NK-92 treated with Interleukin-12 subunit alpha and Interleukin-12 subunit beta, amount 100 ng/mL, for 24 hours (cell line): Measurements from ENCODE around the gene OLIG1.

ENCODE experiments used
- DNase-seq: peaks from one replicate; lab custom pipeline; 2025; lab: John Stamatoyannopoulos, UW

Gene OLIG1

DNA sequence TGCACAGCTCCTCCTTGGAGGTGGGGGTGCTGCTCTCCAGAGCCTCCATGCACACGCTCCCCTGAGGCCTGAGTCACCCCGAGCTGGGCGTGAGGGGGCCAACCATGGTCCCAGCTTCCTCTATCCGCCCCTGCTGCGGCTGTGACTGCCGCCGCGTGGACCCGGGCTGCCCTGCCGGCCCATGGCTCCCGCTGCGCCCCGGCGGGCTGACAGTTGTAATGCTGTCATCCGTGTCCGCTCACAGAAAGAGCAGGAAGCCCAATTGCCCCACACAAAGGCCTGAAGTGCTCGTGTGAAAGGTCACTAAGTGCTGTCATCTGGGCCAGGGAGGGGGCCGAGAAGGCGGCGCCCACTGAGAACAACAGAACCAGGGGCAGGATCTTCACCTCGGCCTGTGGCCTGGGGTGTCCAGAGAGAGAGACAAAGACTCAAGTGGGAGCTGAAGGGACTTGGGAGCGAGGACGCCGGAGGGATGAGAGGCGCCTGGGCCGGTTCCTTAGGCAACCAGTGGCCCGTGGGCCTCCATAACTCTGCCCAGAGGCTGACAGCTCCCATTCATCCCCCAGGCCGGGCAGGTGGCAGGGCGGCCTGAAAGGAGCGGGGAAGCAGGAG, 31.5 kb downstream of the OLIG1 start:
- DNase-seq: no peak

DNA sequence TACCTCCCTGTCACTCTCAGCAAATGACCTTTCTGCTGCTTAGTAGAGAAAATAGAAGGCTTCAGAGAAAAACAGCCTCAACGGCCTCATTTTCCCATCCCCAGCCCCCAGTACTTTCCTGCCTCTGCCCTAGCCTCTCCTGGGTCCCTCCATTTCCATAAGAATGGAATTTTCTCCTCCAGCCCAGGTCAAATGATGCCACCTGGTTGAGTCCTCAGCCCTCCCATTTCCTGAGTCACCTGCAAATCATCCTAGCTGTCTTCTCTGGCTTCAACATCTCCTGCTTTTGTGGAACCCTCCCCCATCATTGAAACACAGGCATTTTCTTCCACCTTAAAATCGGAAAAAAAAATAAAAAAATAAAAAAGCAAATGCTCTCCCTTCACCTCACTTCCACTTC, 35.1 kb downstream of the OLIG1 start:
- no peak for DNase-seq

DNA sequence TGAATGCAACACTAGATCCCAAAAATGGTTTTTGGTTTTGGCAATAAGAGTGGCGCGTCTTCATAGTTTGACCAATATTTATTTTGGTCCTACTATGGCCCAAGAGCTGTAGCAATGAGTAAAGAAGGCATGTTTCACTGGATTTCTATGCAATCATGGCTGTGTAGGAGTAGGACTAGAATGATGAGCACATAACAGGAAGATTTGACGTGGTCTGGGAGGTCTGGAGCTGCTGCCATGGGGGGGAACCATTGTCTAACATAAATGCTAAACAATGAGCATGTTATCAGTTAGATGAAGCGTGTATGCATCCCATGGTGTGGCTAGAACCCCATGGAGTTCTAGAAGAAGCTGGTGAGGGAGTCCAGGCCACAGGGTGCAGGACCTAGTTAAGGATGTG, 38.3 kb downstream of the OLIG1 start:
- DNase-seq: no peak

DNA sequence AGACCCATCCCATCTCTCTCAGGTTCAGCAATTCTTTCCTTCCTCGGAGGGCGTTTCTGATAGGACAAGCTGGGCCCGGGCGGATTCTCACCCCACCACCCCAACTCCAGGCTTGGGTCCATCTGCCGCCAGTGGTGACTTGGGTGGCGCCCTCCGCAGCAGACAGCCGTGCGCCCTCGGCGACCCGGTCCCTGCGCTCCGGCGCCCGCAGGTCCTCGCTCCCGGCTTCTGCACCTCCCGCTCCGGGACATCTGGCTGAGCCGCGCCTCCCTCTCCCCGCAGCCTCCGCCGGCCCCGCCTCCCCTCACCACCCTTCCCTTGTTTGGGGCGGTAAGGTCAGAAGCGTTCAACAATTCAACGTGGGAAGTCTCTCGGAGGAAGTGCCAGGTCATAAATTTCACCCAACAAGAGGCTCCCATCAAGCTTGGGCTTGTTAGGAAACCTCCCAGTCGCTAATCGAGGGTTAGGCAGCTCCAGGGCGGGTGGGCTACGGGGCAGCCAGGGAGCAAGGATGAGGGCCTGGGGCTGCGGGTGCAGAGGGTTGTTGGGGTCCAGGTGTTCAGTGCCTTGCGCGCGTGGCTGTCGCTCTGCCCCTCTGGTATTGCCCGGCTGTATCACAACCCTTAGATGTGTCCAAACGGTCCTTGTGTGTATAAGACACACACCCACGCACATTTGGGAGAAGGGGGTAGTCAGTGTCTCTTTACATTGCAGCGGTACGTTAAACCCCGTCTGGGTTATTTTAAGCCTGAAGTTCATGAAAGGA, 39.8 kb downstream of the OLIG1 start:
- no peak for DNase-seq

DNA sequence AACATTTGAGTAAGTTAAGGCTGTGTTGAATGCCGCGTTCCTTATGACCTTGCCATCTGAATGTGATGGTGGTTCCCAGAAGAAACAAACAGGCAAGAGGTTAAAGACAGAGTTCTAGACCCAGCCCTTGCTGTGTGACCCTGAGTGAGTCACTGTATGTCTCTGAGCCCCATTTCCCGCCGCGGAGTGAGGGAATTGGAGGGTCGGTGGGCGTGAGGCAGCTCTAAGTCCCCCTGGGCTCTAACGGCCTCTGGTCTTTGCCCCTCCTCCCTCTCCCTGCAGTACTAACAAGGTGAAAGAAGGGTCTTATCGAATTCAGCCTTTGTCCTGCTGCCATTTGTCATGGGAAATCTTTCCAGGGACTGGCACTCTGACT, 40.4 kb downstream of the OLIG1 start:
- no peak for DNase-seq

DNA sequence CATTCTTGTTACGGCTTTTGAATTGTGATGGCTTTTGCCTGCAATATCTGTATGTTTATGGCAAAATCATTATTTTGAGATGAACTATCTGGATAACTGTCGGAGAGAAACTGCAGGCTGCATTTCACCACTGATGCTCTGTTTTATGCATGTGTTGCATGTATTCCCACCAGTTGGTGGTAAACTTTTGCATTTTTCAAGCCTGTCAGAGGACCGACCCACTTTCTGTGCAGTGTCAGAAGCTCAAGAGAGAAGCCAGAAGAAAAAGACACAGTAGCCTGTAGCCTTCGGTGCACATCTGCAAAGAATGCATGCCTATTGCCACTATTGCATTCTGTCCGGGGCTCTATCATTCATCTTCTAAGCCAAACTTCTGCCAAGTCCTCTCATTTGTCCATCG, 41.6 kb downstream of the OLIG1 start:
- DNase-seq: no peak

DNA sequence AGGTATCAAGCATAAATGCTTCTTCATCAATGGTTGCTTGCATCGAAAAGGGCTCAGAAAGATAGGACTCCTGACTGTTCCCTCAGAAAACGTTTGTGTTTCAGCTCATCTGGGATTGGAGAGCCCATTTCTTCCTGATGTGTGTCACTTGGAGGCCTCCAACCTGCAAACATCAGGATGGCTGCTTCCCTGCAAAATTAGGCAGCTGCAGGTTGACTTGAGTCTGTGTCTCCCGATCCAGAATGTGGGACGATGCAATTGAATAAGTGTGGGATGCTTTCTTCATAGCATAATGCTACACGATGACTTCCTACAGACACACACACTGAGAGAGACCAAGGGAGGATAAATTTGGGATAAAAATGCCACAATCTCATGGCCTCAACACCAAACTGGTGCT, 42.2 kb downstream of the OLIG1 start:
- no peak for DNase-seq

DNA sequence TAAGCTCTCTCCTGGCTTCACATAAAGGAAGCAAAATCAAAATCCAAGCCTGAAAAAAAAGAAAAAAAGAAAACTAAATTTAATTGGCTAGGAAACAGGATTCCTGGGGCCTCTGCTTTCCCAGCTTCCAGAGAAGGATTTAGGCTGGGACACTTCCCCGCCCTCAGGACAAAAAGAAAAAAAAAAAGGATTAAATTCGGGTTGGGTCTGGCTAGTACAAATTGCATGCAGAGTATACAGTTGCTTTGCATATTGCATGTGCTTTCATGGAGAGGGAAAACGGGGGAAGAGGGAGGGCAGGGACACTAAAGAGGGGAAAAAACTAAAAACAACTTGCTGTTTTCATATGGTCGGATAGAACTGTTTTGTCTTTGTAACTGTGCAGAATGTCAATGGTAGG, 42.7 kb downstream of the OLIG1 start:
- no peak for DNase-seq

DNA sequence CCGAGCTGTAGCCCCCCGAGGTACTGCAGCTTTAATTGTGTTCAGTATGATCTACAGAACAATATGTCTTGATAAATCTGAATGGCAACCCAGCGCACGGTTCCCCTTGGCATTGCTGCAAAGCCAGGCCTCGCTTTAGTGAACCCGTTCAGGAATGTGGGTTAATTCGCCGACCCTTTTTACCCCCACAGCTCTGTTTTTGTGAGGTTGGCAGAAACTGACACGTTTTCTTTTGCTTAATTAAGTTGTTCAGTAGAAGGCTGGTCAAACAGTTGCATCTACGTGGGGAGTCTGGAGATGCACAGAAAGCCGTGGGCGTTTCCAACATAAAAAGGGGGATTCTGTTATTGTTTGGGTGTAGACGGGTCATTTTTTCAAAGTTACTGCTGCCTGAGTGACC, 43.2 kb downstream of the OLIG1 start:
- no peak for DNase-seq

DNA sequence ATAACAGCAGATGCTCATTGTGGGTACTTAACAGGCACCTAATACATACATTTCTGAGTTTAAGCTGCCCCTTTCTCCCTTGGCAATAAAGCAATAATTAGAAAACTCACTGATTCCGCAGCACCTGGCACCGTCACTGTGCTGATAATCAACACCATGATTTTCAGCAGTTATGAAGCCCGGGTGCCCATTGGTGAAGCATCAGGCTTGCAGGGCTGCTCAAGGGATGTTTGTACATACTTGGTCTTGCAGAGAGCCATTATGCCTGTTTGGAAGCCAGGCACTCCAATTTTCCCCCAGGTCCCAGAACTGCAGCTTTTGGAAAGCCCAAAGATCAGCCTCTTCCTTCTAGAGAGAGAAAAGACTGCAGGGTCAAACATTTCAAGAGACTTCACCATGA, 44.3 kb downstream of the OLIG1 start:
- DNase-seq: no peak

DNA sequence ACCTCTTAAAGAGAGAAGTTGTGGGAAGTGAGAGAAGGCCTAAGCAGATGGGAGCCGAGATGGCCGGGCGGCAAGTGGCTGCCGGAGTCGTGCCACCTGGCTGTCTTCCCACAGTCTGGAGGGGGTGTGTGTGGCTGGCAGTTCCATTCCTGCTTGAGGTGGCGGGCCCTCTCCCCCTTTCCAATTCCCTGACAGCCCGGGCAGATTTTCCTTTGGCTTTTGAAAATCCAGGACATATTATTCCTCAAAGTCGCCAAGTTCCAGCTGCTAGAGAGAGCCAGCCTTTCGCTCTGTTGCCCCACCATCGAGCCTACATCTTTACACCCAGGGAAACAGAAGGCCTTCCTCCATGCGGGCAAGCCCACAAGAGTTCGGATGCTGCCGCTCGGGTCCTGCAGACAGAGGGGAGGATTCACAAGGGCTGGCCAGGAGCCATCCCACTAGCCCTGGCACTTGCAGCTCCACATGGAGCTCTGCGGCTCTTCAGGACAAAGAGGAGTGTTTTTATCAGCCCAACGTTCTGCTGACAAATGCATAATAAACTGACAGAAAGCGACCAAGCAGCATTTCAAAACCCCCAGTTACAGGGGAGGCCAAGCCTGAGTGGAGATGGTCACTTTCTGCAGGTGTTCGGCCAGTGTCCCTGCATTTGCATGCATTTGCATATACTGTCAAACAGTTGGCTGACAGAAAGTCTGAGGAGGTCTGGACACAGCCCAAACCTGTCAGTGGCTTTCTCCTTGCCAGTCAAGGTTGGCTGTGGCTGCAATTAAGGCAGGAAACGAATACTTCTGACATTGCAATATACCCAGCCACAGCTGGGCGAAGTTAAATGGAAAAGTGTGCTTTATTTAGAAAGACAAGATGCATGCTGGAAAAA, 45.9 kb downstream of the OLIG1 start:
- DNase-seq: no peak

DNA sequence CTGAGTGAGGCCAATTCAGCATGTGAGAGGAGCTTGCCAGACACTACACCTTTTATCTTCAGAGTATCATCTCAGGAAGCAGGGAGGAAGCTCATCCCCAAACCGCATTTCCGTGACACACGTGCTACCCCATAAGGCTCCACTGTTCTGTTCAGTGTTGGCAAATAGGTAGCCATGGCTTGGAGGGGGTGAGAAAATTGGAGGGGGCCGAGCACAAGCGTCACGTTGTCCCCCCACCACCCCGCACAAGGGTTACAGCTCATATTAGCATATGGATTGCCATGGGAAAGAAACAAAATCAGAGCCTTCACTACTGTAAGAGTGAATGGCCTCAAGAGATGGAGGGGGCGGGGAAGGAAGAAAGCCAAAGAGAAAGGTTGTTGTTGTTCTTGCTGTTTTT, 46.7 kb downstream of the OLIG1 start:
- DNase-seq: no peak

DNA sequence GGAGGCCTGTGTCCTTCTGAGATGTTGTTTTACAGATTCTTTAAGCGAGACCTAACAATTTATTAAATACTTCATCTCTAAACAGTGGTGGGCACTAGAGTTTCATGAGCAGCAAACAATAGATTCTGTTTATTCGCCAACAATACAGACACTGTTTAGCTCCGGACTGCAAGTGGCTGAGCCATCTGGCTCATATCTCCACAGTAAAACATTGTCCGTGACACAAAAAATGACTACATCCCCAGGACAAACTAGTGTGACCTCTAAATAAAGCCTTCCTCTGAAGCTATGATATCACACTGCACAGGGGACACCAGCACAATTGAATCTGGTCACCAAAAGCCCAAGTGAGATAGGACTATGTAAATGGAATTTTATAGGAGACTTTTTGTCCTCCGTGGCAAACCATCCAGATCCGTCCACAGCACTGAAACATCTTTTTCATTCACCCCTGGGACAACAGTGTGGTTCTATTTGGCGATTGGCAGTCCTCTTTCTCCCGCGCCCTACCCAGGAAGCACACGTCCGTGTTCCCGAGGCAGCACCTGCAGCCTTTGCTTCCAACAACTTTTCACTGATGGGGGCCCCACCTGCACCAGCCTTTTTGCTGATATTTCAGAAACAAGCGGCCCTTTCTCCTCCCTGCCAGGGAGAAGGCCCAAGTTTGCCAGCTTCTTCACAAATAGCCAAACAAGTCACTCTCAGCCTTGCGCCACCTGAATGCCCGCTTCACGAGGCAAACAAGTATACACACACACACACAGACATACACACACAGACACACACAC, 47.4 kb downstream of the OLIG1 start:
- DNase-seq: no peak
